Occipital lobe (tissue), 2 donors: Measurements from ENCODE around the gene TBC1D7. TPM values are rescaled to one million over a fixed set of nuclear protein-coding genes. Genes with fewer than 3 reads are reported as not detected.

Source experiments
- DNase-seq: peaks from one replicate; lab custom pipeline; 2025; lab: John Stamatoyannopoulos, UW
- total RNA-seq: library from RNA; depleted of rRNA; stranded (reverse); fragments of >200 nt; gene quantifications from one replicate; pipeline ENCODE4 v1.2.3, GENCODE V29; 2014

TBC1D7 gene
- total RNA-seq, 1 donor from 2014 or later = 41.8 TPM

GRCh38 chr6:13272131-13273046 lies 55.9 kb downstream of the TBC1D7 start:
- no peak for DNase-seq

- no peak for DNase-seq
Measured at GRCh38 chr6:13268913-13269518, 59.3 kb downstream of the TBC1D7 start.

GRCh38 chr6:13267142-13267651 lies 61.1 kb downstream of the TBC1D7 start:
- DNase-seq = no peak

GRCh38 chr6:13263669-13264068 lies 64.7 kb downstream of the TBC1D7 start:
- DNase-seq = no peak

- DNase-seq = no peak
Measured at GRCh38 chr6:13262302-13263230, 65.8 kb downstream of the TBC1D7 start.

- no peak for DNase-seq
Measured at GRCh38 chr6:13261464-13261994, 66.8 kb downstream of the TBC1D7 start.

- DNase-seq = no peak
Measured at GRCh38 chr6:13260831-13261230, 67.5 kb downstream of the TBC1D7 start.

- DNase-seq = no peak
Measured at GRCh38 chr6:13260101-13260598, 68.2 kb downstream of the TBC1D7 start.

GRCh38 chr6:13259393-13259792 lies 68.9 kb downstream of the TBC1D7 start:
- DNase-seq = no peak

- no peak for DNase-seq
Measured at GRCh38 chr6:13256266-13257001, 71.9 kb downstream of the TBC1D7 start.

Other genes starting within 250 kb of the TBC1D7 start
- 38.2 TPM for gene GFOD1, start 159.1 kb upstream of the TBC1D7 start, total RNA-seq
- gene SIRT5, start 246.1 kb upstream of the TBC1D7 start, total RNA-seq = 23.2 TPM